AG10803 (cell line): ENCODE measurements around the gene TAS2R14.
A peak's percentile ranks its signal among the peaks of the same experiment; 100 is the strongest.

Experiments used
- DNase-seq: peaks from one replicate; pipeline ENCODE4 v3.0.0; 2010; ENCODE audit warnings: low read depth
- H3K4me3 ChIP-seq: 2 replicates; pipeline ENCODE4 v1.5.1; 2011; ENCODE audit warnings: mild to moderate bottlenecking, low read length, control low read depth
- TF ChIP-seq, protein P1 (sequence below): conservative IDR thresholded peaks from 2 replicates; pipeline ENCODE4 v1.5.1; 2011; ENCODE audit warnings: mild to moderate bottlenecking, low read length, control low read depth, inconsistent platforms

Gene TAS2R14

DNA sequence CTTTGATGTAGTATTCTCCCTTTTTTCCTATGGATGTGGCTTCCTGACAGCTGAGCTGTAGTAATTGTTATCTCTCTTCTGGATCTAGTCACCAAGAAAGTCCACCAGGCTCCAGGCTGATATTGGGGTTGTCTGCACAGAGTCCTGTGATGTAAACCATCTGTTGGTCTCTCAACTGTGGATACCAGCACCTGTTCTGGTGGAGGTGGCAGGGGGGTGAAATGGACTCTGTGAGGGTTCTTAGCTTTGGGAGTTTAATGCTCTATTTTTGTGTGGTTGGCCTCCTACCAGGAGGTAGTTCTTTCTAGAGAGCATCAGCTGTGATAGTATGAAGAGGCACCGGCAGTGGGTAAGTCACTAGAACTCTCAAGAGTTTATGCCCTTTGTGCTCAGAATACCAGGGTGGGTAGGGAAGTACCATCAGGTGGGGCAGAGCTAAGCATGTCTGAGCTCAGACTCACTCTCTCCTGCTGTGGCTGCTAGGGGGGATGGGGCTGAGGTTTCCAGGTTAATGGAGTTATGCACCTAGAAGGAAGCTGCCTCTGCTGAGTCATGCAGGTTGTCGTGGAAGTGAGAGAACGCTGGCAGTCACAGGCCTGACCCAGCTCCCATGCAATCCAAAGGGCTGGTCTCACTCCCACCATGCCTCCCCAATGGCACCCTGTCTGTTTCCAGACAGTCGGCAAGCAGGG is 3.0 kb upstream of the TAS2R14 start:
- H3K4me3 ChIP-seq = no peak overlapping the region
- DNase-seq = no peak
- TF ChIP-seq, protein P1, sequence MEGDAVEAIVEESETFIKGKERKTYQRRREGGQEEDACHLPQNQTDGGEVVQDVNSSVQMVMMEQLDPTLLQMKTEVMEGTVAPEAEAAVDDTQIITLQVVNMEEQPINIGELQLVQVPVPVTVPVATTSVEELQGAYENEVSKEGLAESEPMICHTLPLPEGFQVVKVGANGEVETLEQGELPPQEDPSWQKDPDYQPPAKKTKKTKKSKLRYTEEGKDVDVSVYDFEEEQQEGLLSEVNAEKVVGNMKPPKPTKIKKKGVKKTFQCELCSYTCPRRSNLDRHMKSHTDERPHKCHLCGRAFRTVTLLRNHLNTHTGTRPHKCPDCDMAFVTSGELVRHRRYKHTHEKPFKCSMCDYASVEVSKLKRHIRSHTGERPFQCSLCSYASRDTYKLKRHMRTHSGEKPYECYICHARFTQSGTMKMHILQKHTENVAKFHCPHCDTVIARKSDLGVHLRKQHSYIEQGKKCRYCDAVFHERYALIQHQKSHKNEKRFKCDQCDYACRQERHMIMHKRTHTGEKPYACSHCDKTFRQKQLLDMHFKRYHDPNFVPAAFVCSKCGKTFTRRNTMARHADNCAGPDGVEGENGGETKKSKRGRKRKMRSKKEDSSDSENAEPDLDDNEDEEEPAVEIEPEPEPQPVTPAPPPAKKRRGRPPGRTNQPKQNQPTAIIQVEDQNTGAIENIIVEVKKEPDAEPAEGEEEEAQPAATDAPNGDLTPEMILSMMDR = no peak

DNA sequence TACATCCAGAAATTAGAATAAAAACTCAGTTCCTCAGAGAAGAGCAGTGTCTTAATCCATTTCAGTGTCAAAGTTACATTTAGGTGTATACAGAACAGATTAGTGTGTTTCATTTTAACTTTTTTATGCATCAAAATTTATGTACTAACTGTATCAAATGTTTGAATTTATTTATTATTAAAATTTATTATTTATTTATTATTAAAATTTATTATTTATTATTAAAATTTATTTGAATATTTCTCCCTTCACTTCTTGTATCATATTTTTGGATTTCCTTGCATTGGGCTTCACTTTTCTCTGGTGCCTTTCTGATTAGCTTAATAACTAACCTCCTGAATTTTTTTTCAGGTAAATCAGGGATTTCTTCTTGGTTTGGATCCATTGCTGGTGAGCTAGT is 2.3 kb upstream of the TAS2R14 start:
- DNase-seq = no peak
- H3K4me3 ChIP-seq = no peak overlapping the region
- TF ChIP-seq, protein P1 = no peak

DNA sequence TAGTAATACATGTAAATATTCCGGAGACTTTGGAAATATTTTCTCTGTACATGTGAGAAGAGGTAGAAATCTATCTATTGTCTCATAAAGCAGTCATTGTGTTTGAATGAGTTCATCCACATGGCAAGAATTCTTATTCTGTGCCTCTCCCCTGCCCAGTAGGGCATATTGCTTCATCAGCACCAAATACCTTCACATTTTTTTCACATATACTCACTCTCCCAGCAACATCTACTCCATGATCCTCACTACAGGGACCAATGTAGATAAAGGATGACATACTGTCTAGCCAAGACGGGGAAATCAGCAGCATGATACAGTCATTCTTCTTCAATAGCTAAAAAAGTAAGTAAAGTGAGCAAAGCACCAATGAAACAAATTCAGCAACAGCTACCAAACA is 1.3 kb upstream of the TAS2R14 start:
- no peak overlapping the region for H3K4me3 ChIP-seq
- TF ChIP-seq, protein P1 = no peak
- peak; percentile 84 for DNase-seq

DNA sequence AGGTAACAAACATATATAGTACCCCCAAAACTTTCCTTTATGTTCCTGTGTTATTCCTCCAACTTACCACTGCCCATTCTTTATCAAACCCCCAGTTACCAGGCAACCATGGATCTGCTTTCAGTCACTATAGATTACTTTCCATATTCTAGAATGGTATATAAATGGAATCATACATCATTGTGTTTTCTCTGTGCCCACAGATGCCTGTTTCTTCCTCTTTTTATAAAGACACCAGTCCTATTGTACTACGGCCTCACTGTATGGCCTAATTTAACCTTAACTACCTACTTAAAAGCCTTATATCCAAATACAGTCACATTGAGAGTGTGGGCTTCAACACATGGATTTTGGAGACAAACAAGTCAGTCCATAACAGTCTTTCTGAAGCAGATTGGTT is 2.6 kb downstream of the TAS2R14 start:
- TF ChIP-seq, protein P1 = no peak
- H3K4me3 ChIP-seq = no peak overlapping the region
- no peak for DNase-seq

DNA sequence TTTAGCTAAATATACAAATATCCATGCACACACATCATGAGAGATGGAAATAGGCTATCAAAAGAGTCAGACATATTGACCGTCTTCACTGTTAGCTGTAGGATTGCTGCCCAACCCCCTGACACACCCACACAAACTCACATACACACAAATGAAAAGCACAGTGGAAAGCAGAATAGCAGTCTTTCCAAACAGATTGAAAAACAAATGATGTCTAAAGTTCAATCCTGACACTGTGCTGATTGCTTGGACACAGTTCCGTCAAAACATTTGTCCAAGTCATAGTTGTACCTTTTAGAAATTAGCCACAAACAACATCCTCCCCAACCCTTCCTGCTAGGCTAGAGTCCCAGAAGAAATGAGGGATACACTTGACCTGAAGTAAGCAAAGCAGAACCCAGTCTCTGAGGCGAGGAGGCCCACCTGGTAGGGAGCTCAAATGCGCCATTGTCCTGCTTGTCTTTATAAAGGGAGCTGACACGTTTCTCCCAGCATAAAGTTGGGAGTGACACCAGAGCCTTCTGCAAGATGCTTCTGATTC is 10.2 kb downstream of the TAS2R14 start, which contains the start of gene PRH2:
Gene PRH2 (plus strand): TSS at position 491 of the 541 bp plus-strand sequence. CDS start 38 bp downstream, at position 529.
- TF ChIP-seq, protein P1 = no peak
- no peak within 1 kb of the TSS for H3K4me3 ChIP-seq
- DNase-seq = no peak

DNA sequence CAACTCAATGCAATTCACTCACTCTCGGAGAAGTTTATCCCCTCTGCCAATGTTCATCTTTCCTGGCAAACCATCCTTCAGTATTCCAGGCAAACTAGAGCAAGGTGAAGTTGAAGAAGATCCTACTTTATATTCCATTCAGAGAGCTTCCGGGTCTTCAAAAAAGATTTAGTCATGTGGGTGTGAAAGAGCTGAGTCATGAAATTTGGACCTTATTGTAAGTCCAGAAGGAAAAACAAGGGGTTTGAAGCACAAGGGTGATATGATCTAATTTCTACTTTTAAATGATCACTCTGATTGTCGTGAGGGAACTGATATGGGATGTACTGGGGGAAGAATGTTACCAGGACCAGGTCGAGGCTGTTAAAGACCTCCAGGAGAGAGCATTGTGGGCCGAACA is 12.8 kb downstream of the TAS2R14 start:
- no peak overlapping the region for H3K4me3 ChIP-seq
- no peak for DNase-seq
- TF ChIP-seq, protein P1 = no peak

DNA sequence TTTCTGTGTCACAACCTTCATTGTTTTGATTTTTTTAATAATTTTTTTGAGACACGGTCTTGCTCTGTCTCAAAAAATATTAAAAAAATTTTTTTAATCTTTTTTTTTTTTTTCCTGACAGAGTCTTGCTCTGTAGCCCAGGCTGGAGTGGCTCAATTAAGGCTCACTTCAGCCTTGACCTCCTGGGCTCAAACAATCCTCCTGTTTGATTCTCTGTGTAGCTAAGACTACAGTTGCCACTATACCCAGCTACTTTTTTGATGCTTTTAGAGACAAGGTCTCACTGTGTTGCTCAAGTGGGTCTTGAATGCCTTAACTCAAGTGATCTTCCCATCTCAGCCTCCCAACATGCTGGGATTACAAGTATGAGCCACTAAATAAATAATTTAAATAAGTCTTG is 19.3 kb downstream of the TAS2R14 start:
- no peak for DNase-seq
- H3K4me3 ChIP-seq = no peak overlapping the region
- TF ChIP-seq, protein P1 = no peak
